Gastrocnemius medialis (tissue), 4 donors: ENCODE results near the gene NCSTN. TPM values are rescaled to one million over a fixed set of nuclear protein-coding genes. Genes with fewer than 3 reads are reported as not detected.
A peak's percentile ranks its signal among the peaks of the same experiment; 100 is the strongest.

Source experiments
- ATAC-seq, 2 donors: fragments of 150-250 bp; one replicate each; pipeline ENCODE4 v1.9.1; 2016
- DNase-seq, 2 donors: peaks; one replicate each; pipeline ENCODE4 v3.0.0-alpha.2; 2019
- H3K27ac ChIP-seq, 4 donors: fragments of 200-600 bp; sonication (generic); 1 replicate in 1 of 4; 2 replicates in 3 of 4; pipeline ENCODE4 v1.5.1; 2016 to 2018; ENCODE audit warnings: mild to moderate bottlenecking in 2 of 4, moderate library complexity in 1 of 4
- H3K27me3 ChIP-seq, 3 donors: fragments of 200-600 bp; sonication (generic) in 2 of 3; 1 replicate in 1 of 3; 2 replicates in 2 of 3; pipeline versions ENCODE4 v1.5.1 to v1.6.0; 2016 to 2019; ENCODE audit warnings: mild to moderate bottlenecking in 1 of 3, moderate library complexity in 1 of 3
- H3K36me3 ChIP-seq, 2 donors: fragments of 200-600 bp; sonication (generic) in 1 of 2; one replicate each; pipeline ENCODE4 v1.5.1; 2017 to 2018
- H3K4me1 ChIP-seq, 2 donors: fragments of 200-600 bp; sonication (generic) in 1 of 2; one replicate each; pipeline ENCODE4 v1.5.1; 2016 to 2017; ENCODE audit warnings: mild to moderate bottlenecking in 2 of 2
- H3K4me3 ChIP-seq, 4 donors: fragments of 200-600 bp; sonication (generic) in 3 of 4; 1 replicate in 1 of 4; 2 replicates in 3 of 4; pipeline ENCODE4 v1.5.1; 2016 to 2019; ENCODE audit warnings: mild to moderate bottlenecking in 2 of 4
- H3K9me3 ChIP-seq, 3 donors: fragments of 200-600 bp; sonication (generic) in 2 of 3; 1 replicate in 1 of 3; 2 replicates in 2 of 3; pipeline ENCODE4 v1.5.1; 2016 to 2019
- CTCF ChIP-seq, 5 experiments: fragments of 450-650 bp in 3 of 5; fragments of 200-600 bp in 2 of 5; sonication (generic) in 2 of 5; IDR thresholded peaks in 4 of 5; conservative IDR thresholded peaks in 1 of 5; 1 replicate in 4 of 5; 2 replicates in 1 of 5; pipeline ENCODE4 v1.5.1; 2016 to 2019; ENCODE audit warnings: antibody characterized with exemption in 5 of 5, mild to moderate bottlenecking in 3 of 5, moderate library complexity in 3 of 5
- POLR2A ChIP-seq, 2 donors: fragments of 450-650 bp; IDR thresholded peaks; one replicate each; pipeline ENCODE4 v1.6.1; 2017; ENCODE audit warnings: antibody characterized with exemption in 2 of 2, mild to moderate bottlenecking in 2 of 2, moderate library complexity in 2 of 2
- in situ Hi-C, 4 donors: fragments of 200-750 bp; cut with MboI; loops; one replicate each; pipeline versions ENCODE4 v1.15.0 to v1.8.0; 2017; ENCODE audit warnings: low sequenced_read_pairs in 4 of 4
- intact Hi-C: fragments of 100-400 bp; cut with DNase I; formaldehyde crosslinking; loops from one replicate; pipeline ENCODE4 v1.15.1; 2023; ENCODE audit warnings: low total_unique reads
- total RNA-seq, 4 donors: library from RNA; depleted of rRNA; stranded (reverse); fragments of >200 nt; gene quantifications; one replicate each; pipeline versions ENCODE4 v1.1.0 to v1.2.3, GENCODE V29; 2016

Gene NCSTN
- total RNA-seq, 4 donors from 2014 or later, result 29.2 to 59.3 (median 33.2) TPM

GRCh38 chr1:160371756-160372155 is 28.6 kb downstream of the NCSTN start:
- DNase-seq, result no peak
- H3K27me3 ChIP-seq, result peaks cover 0 to 2% (median 0%) of the 10 kb centered on the region in 3 donors
- in situ Hi-C loops, result loop anchor here in 3 of 4 donors (10.0 to 25.0 kb wide), 2 partner anchors 177 to 284 kb away; partner anchors contain the start of genes IGSF8 (in 2 of the 3), KCNJ9 (in 2 of the 3) and CASQ1 (in 1 of the 3)

DNA sequence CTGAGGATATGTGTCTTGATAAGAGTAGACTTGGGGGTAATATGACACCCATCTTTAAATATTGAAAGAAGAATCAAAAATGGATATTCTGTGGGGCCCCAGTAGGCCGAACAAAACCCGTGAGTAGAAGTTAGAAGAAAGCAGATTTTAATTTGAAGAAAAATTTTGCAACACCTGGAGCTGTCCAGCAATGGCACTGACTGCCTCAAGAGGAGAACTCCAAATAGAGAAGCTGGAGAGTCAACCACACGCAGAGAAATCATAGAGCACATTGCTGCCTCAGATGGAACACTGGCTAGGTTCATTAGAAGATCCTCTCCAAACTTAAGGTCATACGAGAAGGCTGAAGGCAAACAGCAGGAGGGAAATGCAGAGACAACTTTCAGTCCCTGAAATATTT is 30.5 kb downstream of the NCSTN start:
- no peaks in the 10 kb centered on the region for H3K9me3 ChIP-seq
- DNase-seq (no peak), ATAC-seq (no peak)
- H3K36me3 ChIP-seq, result no peaks in the 10 kb centered on the region
- intact Hi-C loops, result loop anchor here (5.0 to 10.0 kb wide), 2 partner anchors 81 to 289 kb away; partner anchors contain the start of gene KCNJ9
- H3K27me3 ChIP-seq, result no peaks in the 10 kb centered on the region
- no peak for TF ChIP-seq CTCF (IDR thresholded peaks at IDR 0.05 in 4 of 5, conservative IDR thresholded peaks at IDR 0.05 in 1 of 5)
- H3K4me3 ChIP-seq, result no peak overlapping the region
- peaks cover 0 to 9% of the 10 kb centered on the region in 2 donors for H3K4me1 ChIP-seq
- in situ Hi-C loops, result loop anchor here in 3 of 4 donors (10.0 to 25.0 kb wide), 2 partner anchors 179 to 286 kb away; partner anchors contain the start of genes IGSF8 (in 2 of the 3), KCNJ9 (in 2 of the 3) and CASQ1 (in 1 of the 3)
- no peak overlapping the region for H3K27ac ChIP-seq

More at GRCh38 chr1:160371756-160372155, 28.6 kb downstream of the NCSTN start:
- Histone ChIP-seq H3K9me3 (no peaks in the 10 kb centered on the region), H3K4me3 (no peak overlapping the region), H3K27ac (no peak overlapping the region), H3K36me3 (no peaks in the 10 kb centered on the region), H3K4me1 (peaks cover 0 to 9% of the 10 kb centered on the region in 2 donors)
- TF ChIP-seq POLR2A (IDR thresholded peaks at IDR 0.05), result no peak
- no peak for TF ChIP-seq CTCF (IDR thresholded peaks at IDR 0.05 in 4 of 5, conservative IDR thresholded peaks at IDR 0.05 in 1 of 5)
- no peak for ATAC-seq
- intact Hi-C loops, result loop anchor here (5.0 to 10.0 kb wide), 2 partner anchors 79 to 287 kb away; partner anchors contain the start of gene KCNJ9

- Histone ChIP-seq H3K36me3 (no peaks in the 10 kb centered on the region), H3K4me3 (no peak overlapping the region), H3K27ac (no peak overlapping the region), H3K9me3 (no peaks in the 10 kb centered on the region), H3K4me1 (peaks cover 0 to 9% of the 10 kb centered on the region in 2 donors), H3K27me3 (no peaks in the 10 kb centered on the region)
- no peak for DNase-seq
- peak; percentile 17 to 22 for ATAC-seq
- in situ Hi-C loops, result loop anchor here in 3 of 4 donors (10.0 to 25.0 kb wide), 2 partner anchors 180 to 287 kb away; partner anchors contain the start of genes IGSF8 (in 2 of the 3), KCNJ9 (in 2 of the 3) and CASQ1 (in 1 of the 3)
- intact Hi-C loops, result loop anchor here (5.0 to 10.0 kb wide), 3 partner anchors 32 to 290 kb away; partner anchors contain the start of genes COPA, KCNJ9 and NCSTN
- TF ChIP-seq POLR2A (IDR thresholded peaks at IDR 0.05) (no peak), CTCF (IDR thresholded peaks at IDR 0.05 in 4 of 5, conservative IDR thresholded peaks at IDR 0.05 in 1 of 5) (no peak)
Measured at GRCh38 chr1:160374306-160375110, 31.3 kb downstream of the NCSTN start.

GRCh38 chr1:160375788-160376524 is 32.8 kb downstream of the NCSTN start:
- Histone ChIP-seq H3K4me3 (no peak overlapping the region), H3K36me3 (no peaks in the 10 kb centered on the region), H3K27me3 (no peaks in the 10 kb centered on the region), H3K4me1 (peaks cover 0 to 9% of the 10 kb centered on the region in 2 donors), H3K9me3 (no peaks in the 10 kb centered on the region), H3K27ac (no peak overlapping the region)
- no peak for DNase-seq
- TF ChIP-seq POLR2A (IDR thresholded peaks at IDR 0.05) (no peak), CTCF (IDR thresholded peaks at IDR 0.05 in 4 of 5, conservative IDR thresholded peaks at IDR 0.05 in 1 of 5) (no peak)
- intact Hi-C loops (loop anchor here (2.0 to 10.0 kb wide), 3 partner anchors 34 to 291 kb away; partner anchors contain the start of genes COPA, KCNJ9 and NCSTN), in situ Hi-C loops (loop anchor here in 1 of 4 donors (10.0 kb wide), 1 partner anchor 181 kb away; the partner anchor contains the start of gene CASQ1)
- peak; percentile 3 to 27 for ATAC-seq
